ENCODE results near the gene FAT1. TPM values are rescaled to one million over a fixed set of nuclear protein-coding genes. Genes with fewer than 3 reads are reported as not detected.

Gene FAT1
- total RNA-seq, 4 donors from 2014 or later: 21.0 to 109 (median 76.4) TPM

DNA sequence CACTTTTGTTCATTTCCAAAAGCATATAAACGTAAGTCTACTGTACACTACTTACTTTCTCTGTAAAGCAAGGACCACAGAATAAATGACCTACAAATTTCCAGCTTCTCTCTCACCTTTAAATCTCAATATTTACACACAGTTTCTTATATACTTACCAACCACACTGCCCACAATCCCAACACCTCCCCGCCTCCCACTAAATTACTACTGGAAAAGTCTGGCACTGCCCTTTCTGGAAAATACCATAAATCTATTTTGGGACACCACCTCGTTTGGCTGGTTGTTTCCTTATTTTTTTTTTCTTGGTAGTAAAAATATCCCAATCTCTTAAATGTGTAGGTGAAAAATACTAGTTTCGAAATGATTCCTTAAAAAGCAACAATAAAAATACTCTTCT lies 19.6 kb downstream of the FAT1 start:
- peaks cover 0 to 38% (median 8%) of the 10 kb centered on the region in 3 donors for H3K36me3 ChIP-seq
- no peak for DNase-seq
- no peaks in the 10 kb centered on the region for H3K9me3 ChIP-seq
- 48 to 52% methylated on average over 4 of the region's 4 CpGs for WGBS, 2 donors
- no peaks in the 10 kb centered on the region for H3K27me3 ChIP-seq
- TF ChIP-seq, protein P1, sequence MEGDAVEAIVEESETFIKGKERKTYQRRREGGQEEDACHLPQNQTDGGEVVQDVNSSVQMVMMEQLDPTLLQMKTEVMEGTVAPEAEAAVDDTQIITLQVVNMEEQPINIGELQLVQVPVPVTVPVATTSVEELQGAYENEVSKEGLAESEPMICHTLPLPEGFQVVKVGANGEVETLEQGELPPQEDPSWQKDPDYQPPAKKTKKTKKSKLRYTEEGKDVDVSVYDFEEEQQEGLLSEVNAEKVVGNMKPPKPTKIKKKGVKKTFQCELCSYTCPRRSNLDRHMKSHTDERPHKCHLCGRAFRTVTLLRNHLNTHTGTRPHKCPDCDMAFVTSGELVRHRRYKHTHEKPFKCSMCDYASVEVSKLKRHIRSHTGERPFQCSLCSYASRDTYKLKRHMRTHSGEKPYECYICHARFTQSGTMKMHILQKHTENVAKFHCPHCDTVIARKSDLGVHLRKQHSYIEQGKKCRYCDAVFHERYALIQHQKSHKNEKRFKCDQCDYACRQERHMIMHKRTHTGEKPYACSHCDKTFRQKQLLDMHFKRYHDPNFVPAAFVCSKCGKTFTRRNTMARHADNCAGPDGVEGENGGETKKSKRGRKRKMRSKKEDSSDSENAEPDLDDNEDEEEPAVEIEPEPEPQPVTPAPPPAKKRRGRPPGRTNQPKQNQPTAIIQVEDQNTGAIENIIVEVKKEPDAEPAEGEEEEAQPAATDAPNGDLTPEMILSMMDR (IDR thresholded peaks at IDR 0.05): no peak
- TF ChIP-seq POLR2A (IDR thresholded peaks at IDR 0.05): no peak
- peaks cover 0 to 46% (median 0%) of the 10 kb centered on the region in 3 donors for H3K4me1 ChIP-seq
- intact Hi-C loops (cut with DNase I): no loop called here
- no peak overlapping the region for H3K4me3 ChIP-seq
- peak overlapping the region in 2 of 4 donors; percentile 62 to 80 for H3K27ac ChIP-seq

DNA sequence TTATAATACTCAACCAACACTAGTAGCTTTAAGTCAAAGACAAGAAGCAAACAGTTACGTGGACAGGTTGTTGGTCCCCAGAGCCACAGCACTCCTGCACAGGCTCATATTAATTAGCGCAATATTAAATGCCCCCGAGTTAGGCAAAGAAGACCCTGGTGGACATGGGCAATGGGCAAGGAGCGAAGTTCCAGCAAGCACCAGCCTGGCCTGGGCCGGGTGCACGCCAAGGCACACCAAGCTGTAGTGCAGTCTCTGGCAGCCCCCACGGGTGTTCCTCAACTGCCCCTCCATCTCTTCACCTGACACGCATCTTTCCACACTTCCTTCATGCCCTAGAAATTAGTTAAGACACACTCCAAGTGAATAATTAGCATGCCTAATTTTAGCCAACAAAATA lies 20.1 kb downstream of the FAT1 start:
- no peak overlapping the region for H3K4me3 ChIP-seq
- no peak for TF ChIP-seq POLR2A (IDR thresholded peaks at IDR 0.05)
- TF ChIP-seq, protein P1 (IDR thresholded peaks at IDR 0.05): no peak
- no peaks in the 10 kb centered on the region for H3K9me3 ChIP-seq
- 73 to 91% methylated on average over 8 of the region's 8 CpGs for WGBS, 2 donors
- peaks cover 0 to 46% (median 0%) of the 10 kb centered on the region in 3 donors for H3K4me1 ChIP-seq
- H3K27me3 ChIP-seq: no peaks in the 10 kb centered on the region
- DNase-seq: no peak
- peaks cover 0 to 32% (median 5%) of the 10 kb centered on the region in 3 donors for H3K36me3 ChIP-seq
- intact Hi-C loops (cut with DNase I): no loop called here
- H3K27ac ChIP-seq: peak overlapping the region in 3 of 4 donors; percentile 35 to 80 (median 62)

GRCh38 chr4:186702940-186703339 lies 20.7 kb downstream of the FAT1 start:
- intact Hi-C loops (cut with DNase I): no loop called here
- Histone ChIP-seq H3K27me3 (no peaks in the 10 kb centered on the region), H3K27ac (peak overlapping the region in 2 of 4 donors; percentile 62 to 80), H3K4me1 (peaks cover 0 to 46% (median 0%) of the 10 kb centered on the region in 3 donors), H3K9me3 (no peaks in the 10 kb centered on the region), H3K4me3 (no peak overlapping the region), H3K36me3 (peaks cover 0 to 27% (median 0%) of the 10 kb centered on the region in 3 donors)
- no peak for DNase-seq
- WGBS, 2 donors: 78 to 83% methylated on average over 4 to 7 of the region's 10 CpGs
- TF ChIP-seq, protein P1 (IDR thresholded peaks at IDR 0.05): no peak
- TF ChIP-seq POLR2A (IDR thresholded peaks at IDR 0.05): no peak

- H3K4me3 ChIP-seq: no peak overlapping the region
- intact Hi-C loops (cut with DNase I): no loop called here
- no peaks in the 10 kb centered on the region for H3K9me3 ChIP-seq
- WGBS, 2 donors: 59 to 65% methylated on average over 4 of the region's 4 CpGs
- TF ChIP-seq, protein P1 (IDR thresholded peaks at IDR 0.05): no peak
- TF ChIP-seq POLR2A (IDR thresholded peaks at IDR 0.05): no peak
- H3K4me1 ChIP-seq: peaks cover 0 to 46% (median 0%) of the 10 kb centered on the region in 3 donors
- H3K36me3 ChIP-seq: peaks cover 0 to 20% (median 0%) of the 10 kb centered on the region in 3 donors
- peak overlapping the region in 2 of 4 donors; percentile 62 to 80 for H3K27ac ChIP-seq
- H3K27me3 ChIP-seq: no peaks in the 10 kb centered on the region
- no peak for DNase-seq
Observed at GRCh38 chr4:186702297-186702696, 21.4 kb downstream of the FAT1 start.

DNA sequence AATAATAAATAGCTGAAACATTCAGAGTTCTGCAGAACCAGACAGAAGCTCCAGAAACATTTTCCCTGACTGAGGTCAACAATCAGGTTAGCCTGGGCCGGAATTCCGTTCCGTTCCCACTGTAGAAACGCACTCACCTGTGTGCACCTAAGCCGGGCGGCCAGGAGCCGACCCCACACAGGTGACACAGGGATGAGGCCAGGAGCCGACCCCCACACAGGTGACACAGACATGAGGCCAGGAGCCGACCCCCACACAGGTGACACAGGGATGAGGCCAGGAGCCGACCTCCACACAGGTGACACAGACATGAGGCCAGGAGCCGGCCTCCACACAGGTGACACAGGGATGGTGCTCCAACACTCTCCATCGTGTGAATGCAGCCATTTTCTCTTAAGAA lies 21.9 kb downstream of the FAT1 start:
- TF ChIP-seq POLR2A (IDR thresholded peaks at IDR 0.05): no peak
- TF ChIP-seq, protein P1 (IDR thresholded peaks at IDR 0.05): no peak
- Histone ChIP-seq H3K4me3 (no peak overlapping the region), H3K9me3 (no peaks in the 10 kb centered on the region), H3K27ac (peak overlapping the region; percentile 25 to 80 (median 64)), H3K27me3 (no peaks in the 10 kb centered on the region), H3K36me3 (peaks cover 0 to 15% (median 0%) of the 10 kb centered on the region in 3 donors), H3K4me1 (peaks cover 0 to 46% (median 0%) of the 10 kb centered on the region in 3 donors)
- intact Hi-C loops (cut with DNase I): no loop called here
- WGBS, 2 donors: 65 to 68% methylated on average over 4 to 7 of the region's 12 CpGs
- DNase-seq: no peak

All from esophagus squamous epithelium (tissue), 5 donors.